ENCODE data around the gene D2HGDH. TPM values are rescaled to one million over a fixed set of nuclear protein-coding genes. Genes with fewer than 3 reads are reported as not detected.
A peak's percentile ranks its signal among the peaks of the same experiment; 100 is the strongest.
"Not testable (repeated sequence)": the region's sequence is repeated elsewhere in the genome, so short reads cannot be mapped to it uniquely, and the experiment has no call there.

Gene D2HGDH
- total and polyA plus RNA-seq, 2 experiments from 2014 or later, result 3.7 to 17.3 TPM

GRCh38 chr2:241730671-241731293, 3.6 kb upstream of the D2HGDH start (continued):
- TF ChIP-seq, protein P1, sequence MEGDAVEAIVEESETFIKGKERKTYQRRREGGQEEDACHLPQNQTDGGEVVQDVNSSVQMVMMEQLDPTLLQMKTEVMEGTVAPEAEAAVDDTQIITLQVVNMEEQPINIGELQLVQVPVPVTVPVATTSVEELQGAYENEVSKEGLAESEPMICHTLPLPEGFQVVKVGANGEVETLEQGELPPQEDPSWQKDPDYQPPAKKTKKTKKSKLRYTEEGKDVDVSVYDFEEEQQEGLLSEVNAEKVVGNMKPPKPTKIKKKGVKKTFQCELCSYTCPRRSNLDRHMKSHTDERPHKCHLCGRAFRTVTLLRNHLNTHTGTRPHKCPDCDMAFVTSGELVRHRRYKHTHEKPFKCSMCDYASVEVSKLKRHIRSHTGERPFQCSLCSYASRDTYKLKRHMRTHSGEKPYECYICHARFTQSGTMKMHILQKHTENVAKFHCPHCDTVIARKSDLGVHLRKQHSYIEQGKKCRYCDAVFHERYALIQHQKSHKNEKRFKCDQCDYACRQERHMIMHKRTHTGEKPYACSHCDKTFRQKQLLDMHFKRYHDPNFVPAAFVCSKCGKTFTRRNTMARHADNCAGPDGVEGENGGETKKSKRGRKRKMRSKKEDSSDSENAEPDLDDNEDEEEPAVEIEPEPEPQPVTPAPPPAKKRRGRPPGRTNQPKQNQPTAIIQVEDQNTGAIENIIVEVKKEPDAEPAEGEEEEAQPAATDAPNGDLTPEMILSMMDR (conservative IDR thresholded peaks at IDR 0.05; ENCODE audit: low read depth in 2 of 2), result no peak
- TF ChIP-seq ZNF114 (CRISPR knock-in tag; IDR thresholded peaks at IDR 0.05) (no peak), CREB1 (CRISPR knock-in tag; IDR thresholded peaks at IDR 0.05; ENCODE audit: low read depth) (no peak), ZNF331 (CRISPR knock-in tag; IDR thresholded peaks at IDR 0.05; ENCODE audit: low read depth) (no peak), JUNB (IDR thresholded peaks at IDR 0.05; ENCODE audit: unreplicated experiment) (no peak), POLR2AphosphoS5 (IDR thresholded peaks at IDR 0.05; ENCODE audit: low read depth) (no peak)
- TF ChIP-seq, protein P2, sequence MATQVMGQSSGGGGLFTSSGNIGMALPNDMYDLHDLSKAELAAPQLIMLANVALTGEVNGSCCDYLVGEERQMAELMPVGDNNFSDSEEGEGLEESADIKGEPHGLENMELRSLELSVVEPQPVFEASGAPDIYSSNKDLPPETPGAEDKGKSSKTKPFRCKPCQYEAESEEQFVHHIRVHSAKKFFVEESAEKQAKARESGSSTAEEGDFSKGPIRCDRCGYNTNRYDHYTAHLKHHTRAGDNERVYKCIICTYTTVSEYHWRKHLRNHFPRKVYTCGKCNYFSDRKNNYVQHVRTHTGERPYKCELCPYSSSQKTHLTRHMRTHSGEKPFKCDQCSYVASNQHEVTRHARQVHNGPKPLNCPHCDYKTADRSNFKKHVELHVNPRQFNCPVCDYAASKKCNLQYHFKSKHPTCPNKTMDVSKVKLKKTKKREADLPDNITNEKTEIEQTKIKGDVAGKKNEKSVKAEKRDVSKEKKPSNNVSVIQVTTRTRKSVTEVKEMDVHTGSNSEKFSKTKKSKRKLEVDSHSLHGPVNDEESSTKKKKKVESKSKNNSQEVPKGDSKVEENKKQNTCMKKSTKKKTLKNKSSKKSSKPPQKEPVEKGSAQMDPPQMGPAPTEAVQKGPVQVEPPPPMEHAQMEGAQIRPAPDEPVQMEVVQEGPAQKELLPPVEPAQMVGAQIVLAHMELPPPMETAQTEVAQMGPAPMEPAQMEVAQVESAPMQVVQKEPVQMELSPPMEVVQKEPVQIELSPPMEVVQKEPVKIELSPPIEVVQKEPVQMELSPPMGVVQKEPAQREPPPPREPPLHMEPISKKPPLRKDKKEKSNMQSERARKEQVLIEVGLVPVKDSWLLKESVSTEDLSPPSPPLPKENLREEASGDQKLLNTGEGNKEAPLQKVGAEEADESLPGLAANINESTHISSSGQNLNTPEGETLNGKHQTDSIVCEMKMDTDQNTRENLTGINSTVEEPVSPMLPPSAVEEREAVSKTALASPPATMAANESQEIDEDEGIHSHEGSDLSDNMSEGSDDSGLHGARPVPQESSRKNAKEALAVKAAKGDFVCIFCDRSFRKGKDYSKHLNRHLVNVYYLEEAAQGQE (IDR thresholded peaks at IDR 0.05; ENCODE audit: unreplicated experiment), result no peak

DNA sequence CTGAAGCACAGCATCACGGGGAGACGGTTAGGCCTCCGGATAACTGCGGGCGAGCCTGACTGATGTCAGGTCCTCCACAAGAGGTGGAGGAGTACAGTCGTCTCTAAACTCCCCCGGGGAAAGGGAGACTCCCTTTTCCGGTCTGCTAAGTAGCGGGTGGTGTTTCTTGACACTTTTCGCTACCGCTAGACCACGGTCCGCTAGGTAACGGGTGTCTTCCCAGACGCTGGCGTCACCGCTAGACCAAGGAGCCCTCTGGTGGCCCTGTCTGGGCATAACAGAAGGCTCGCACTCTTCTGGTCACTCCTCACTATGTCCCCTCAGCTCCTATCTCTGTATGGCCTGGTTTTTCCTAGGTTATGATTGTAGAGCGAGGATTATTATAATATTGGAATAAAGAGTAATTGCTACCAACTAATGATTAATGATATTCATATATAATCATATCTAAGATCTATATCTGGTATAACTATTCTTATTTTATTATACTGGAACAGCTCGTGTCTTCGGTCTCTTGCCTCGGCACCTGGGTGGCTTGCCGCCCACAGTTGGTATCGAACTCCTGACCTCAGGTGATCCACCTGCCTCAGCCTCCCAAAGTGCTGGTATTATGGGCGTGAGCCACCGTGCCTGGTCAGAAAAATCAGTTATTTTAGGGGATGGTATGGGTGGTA, 1.8 kb upstream of the D2HGDH start:
- H3K36me3 Mint-ChIP-seq (ENCODE audit: low read depth); H3K4me3 Mint-ChIP-seq; ATAC-seq; H4K20me1 ChIP-seq (replicated peaks; ENCODE audit: insufficient read depth); H3F3A ChIP-seq (replicated peaks; ENCODE audit: low read depth); H3K27me3 ChIP-seq (ENCODE audit: insufficient read depth); H3K79me2 ChIP-seq (replicated peaks; ENCODE audit: insufficient read depth); H3K27ac ChIP-seq (ENCODE audit: low read depth); H3K4me2 ChIP-seq; H3K4me3 ChIP-seq; H3K4me1 ChIP-seq (ENCODE audit: insufficient read depth); H3K36me3 ChIP-seq (ENCODE audit: insufficient read depth); H2AFZ ChIP-seq; H3K4me1 Mint-ChIP-seq; H3K27ac Mint-ChIP-seq; H3K9me3 Mint-ChIP-seq; H3K9me2 ChIP-seq (ENCODE audit: insufficient read depth): not testable (repeated sequence)
- TF ChIP-seq, protein P1 (conservative IDR thresholded peaks at IDR 0.05; ENCODE audit: low read depth in 2 of 2), result peak; percentile 40 to 60; a peak in 3 of 4 replicates
- peak; percentile 67 for TF ChIP-seq CREB1 (CRISPR knock-in tag; IDR thresholded peaks at IDR 0.05; ENCODE audit: low read depth)
- H3K27me3 Mint-ChIP-seq (ENCODE audit: insufficient read depth, low read depth, poor library complexity), result peaks cover 15% of the 10 kb centered on the region
- DNase-seq (ENCODE audit: low spot score), result peak; percentile 62
